Neuronal stem cell (in vitro differentiated cells): ENCODE data around the gene GAS2L1.
A peak's percentile ranks its signal among the peaks of the same experiment; 100 is the strongest.
"Not testable (repeated sequence)": the region's sequence is repeated elsewhere in the genome, so short reads cannot be mapped to it uniquely, and the experiment has no call there.

Experiments used
- DNase-seq: peaks from one replicate; pipeline ENCODE4 v3.0.0-alpha.2; 2013; ENCODE audit warnings: low spot score
- H2AFZ ChIP-seq: one replicate; pipeline ENCODE4 v1.6.1; 2013; ENCODE audit warnings: mild to moderate bottlenecking, low read length, inconsistent platforms
- H2AK5ac ChIP-seq: 2 replicates; pipeline ENCODE4 v1.6.1; 2013; ENCODE audit warnings: low read depth, mild to moderate bottlenecking, inconsistent platforms, low read length, moderate library complexity, mixed read lengths
- H2BK120ac ChIP-seq: 2 replicates; pipeline ENCODE4 v1.6.1; 2013; ENCODE audit warnings: low read depth, mild to moderate bottlenecking, inconsistent platforms, low read length, moderate library complexity, mixed read lengths
- H2BK12ac ChIP-seq: one replicate; pipeline ENCODE4 v1.6.1; 2013; ENCODE audit warnings: low read length, inconsistent platforms
- H2BK15ac ChIP-seq: 2 replicates; pipeline ENCODE4 v1.6.1; 2013; ENCODE audit warnings: mild to moderate bottlenecking, low read length, inconsistent platforms, mixed read lengths
- H2BK5ac ChIP-seq: one replicate; pipeline ENCODE4 v1.6.1; 2013; ENCODE audit warnings: inconsistent platforms, mild to moderate bottlenecking, low read length, moderate library complexity
- H3K14ac ChIP-seq: one replicate; pipeline ENCODE4 v1.6.1; 2013; ENCODE audit warnings: low read length, inconsistent platforms
- H3K18ac ChIP-seq: 2 replicates; pipeline ENCODE4 v1.6.1; 2013; ENCODE audit warnings: low read length, inconsistent platforms
- H3K23ac ChIP-seq: 2 replicates; pipeline ENCODE4 v1.6.1; 2013; ENCODE audit warnings: low read depth, mild to moderate bottlenecking, mixed read lengths, low read length, inconsistent platforms; ENCODE audit not compliant: poor library complexity
- H3K27ac ChIP-seq: replicated peaks from 3 replicates; pipeline ENCODE4 v1.5.1; 2013; ENCODE audit warnings: low read length, inconsistent platforms
- H3K27me3 ChIP-seq, 3 experiments: 2 replicates each; pipeline ENCODE4 v1.6.1; 2013; ENCODE audit warnings: low read length in 3 of 3, mild to moderate bottlenecking in 2 of 3, inconsistent platforms in 1 of 3, low read depth in 1 of 3, mixed read lengths in 1 of 3, moderate library complexity in 1 of 3; ENCODE audit not compliant: control insufficient read depth in 3 of 3, insufficient read depth in 3 of 3
- H3K36me3 ChIP-seq, 2 donors: replicated peaks in 1 of 2; 2 replicates each; pipeline ENCODE4 v1.6.1; 2013; ENCODE audit warnings: low read length in 2 of 2; ENCODE audit not compliant: control insufficient read depth in 2 of 2, insufficient read depth in 2 of 2
- H3K4ac ChIP-seq: 2 replicates; pipeline ENCODE4 v1.6.1; 2013; ENCODE audit warnings: inconsistent platforms, mild to moderate bottlenecking, low read length, moderate library complexity
- H3K4me1 ChIP-seq, 2 donors: 1 replicate in 1 of 2; 2 replicates in 1 of 2; pipeline ENCODE4 v1.6.1; 2013; ENCODE audit warnings: low read length in 2 of 2, low read depth in 1 of 2; ENCODE audit not compliant: control insufficient read depth in 2 of 2, insufficient read depth in 1 of 2
- H3K4me2 ChIP-seq: one replicate; pipeline ENCODE4 v1.6.1; 2013; ENCODE audit warnings: mild to moderate bottlenecking, low read length, inconsistent platforms; ENCODE audit not compliant: insufficient read depth, poor library complexity, severe bottlenecking
- H3K4me3 ChIP-seq, 2 donors: 2 replicates each; pipeline ENCODE4 v1.5.1; 2013; ENCODE audit warnings: low read length in 2 of 2, mild to moderate bottlenecking in 2 of 2, inconsistent platforms in 1 of 2, moderate library complexity in 1 of 2
- H3K79me1 ChIP-seq: one replicate; pipeline ENCODE4 v1.6.1; 2013; ENCODE audit warnings: low read depth, mild to moderate bottlenecking, inconsistent platforms, low read length, moderate library complexity
- H3K9ac ChIP-seq: one replicate; pipeline ENCODE4 v1.6.1; 2013; ENCODE audit warnings: mild to moderate bottlenecking, low read depth, low read length, inconsistent platforms; ENCODE audit not compliant: poor library complexity
- H3K9me3 ChIP-seq, 2 donors: replicated peaks in 1 of 2; 2 replicates each; pipeline versions ENCODE3 to v1.6.1; 2013; ENCODE audit warnings: low read length in 2 of 2, mild to moderate bottlenecking in 2 of 2, inconsistent platforms in 1 of 2, low read depth in 1 of 2, mixed read lengths in 1 of 2, moderate library complexity in 1 of 2; ENCODE audit not compliant: control insufficient read depth in 2 of 2, insufficient read depth in 1 of 2
- H4K8ac ChIP-seq: one replicate; pipeline ENCODE4 v1.6.1; 2013; ENCODE audit warnings: low read depth, mild to moderate bottlenecking, inconsistent platforms, low read length, moderate library complexity
- H4K91ac ChIP-seq: one replicate; pipeline ENCODE4 v1.6.1; 2013; ENCODE audit warnings: low read length, low read depth, mild to moderate bottlenecking, inconsistent platforms; ENCODE audit not compliant: poor library complexity
- WGBS, 2 donors: extraction: QIAGEN DNeasy Blood & Tissue Kit; methylation state at CpG; one replicate each; pipeline ENCODE4 v1.1.7; 2013; ENCODE audit warnings: missing lambda C conversion rate in 2 of 2, mixed read lengths in 1 of 2; ENCODE audit not compliant: insufficient read length in 2 of 2, insufficient replicate concordance in 1 of 2; ENCODE audit errors: extremely low coverage in 2 of 2; 5-methylcytosine and 5-hydroxymethylcytosine counted together

The GAS2L1 gene

GRCh38 chr22:29344889-29345288, 38.4 kb downstream of the GAS2L1 start:
- H3K23ac ChIP-seq, H3K18ac ChIP-seq, H2BK5ac ChIP-seq, H3K9ac ChIP-seq, H3K4ac ChIP-seq, H2BK120ac ChIP-seq, H2AK5ac ChIP-seq, H3K14ac ChIP-seq, DNase-seq, H3K27me3 ChIP-seq, H3K27ac ChIP-seq, H3K79me1 ChIP-seq, H4K8ac ChIP-seq, H4K91ac ChIP-seq, H3K9me3 ChIP-seq, H2AFZ ChIP-seq, H2BK15ac ChIP-seq, H3K4me2 ChIP-seq, H2BK12ac ChIP-seq, H3K4me3 ChIP-seq: not testable (repeated sequence)
- H3K4me1 ChIP-seq, result peaks cover 0 to 13% of the 10 kb centered on the region in 2 donors
- WGBS, 2 donors, result no CpG with 5 or more reads among the region's 5 CpGs
- H3K36me3 ChIP-seq, result peaks cover 43 to 93% of the 10 kb centered on the region in 2 donors

GRCh38 chr22:29345932-29346331, 39.5 kb downstream of the GAS2L1 start:
- Histone ChIP-seq H3K4ac (no peak overlapping the region), H3K27ac (no peak overlapping the region), H2BK120ac (no peak overlapping the region), H2BK5ac (no peak overlapping the region), H3K4me2 (no peak overlapping the region), H3K14ac (no peak overlapping the region), H3K4me1 (peaks cover 0 to 13% of the 10 kb centered on the region in 2 donors), H4K91ac (no peak overlapping the region), H2BK15ac (no peak overlapping the region), H2AFZ (no peak overlapping the region), H3K27me3 (no peaks in the 10 kb centered on the region), H3K4me3 (no peak overlapping the region), H3K79me1 (peaks cover 4% of the 10 kb centered on the region), H2BK12ac (no peak overlapping the region), H3K36me3 (peaks cover 40 to 93% of the 10 kb centered on the region in 2 donors), H3K23ac (no peak overlapping the region), H3K9ac (no peak overlapping the region), H3K18ac (no peak overlapping the region), H4K8ac (no peak overlapping the region), H2AK5ac (no peak overlapping the region), H3K9me3 (no peaks in the 10 kb centered on the region)
- DNase-seq, result no peak

DNA sequence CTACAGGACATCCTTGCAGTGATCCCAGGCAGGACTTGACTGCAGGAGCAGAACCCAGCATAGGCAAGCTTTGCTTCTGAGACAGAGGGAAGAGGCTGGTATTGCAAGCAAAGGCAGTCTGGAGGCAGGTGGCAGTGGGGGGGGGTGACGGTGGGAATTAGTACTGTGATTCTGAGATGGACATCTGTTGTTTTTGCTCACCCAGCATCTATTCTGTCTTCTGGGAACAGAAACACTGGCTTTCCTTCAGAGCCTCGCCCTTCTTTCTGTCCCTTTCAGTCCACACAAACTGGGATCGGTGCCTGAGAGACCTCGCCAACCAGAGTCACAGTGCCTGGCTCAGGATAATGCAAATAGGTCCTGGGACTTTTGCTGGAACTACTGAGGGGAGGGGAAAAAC, 40.2 kb downstream of the GAS2L1 start:
- Histone ChIP-seq H2BK5ac (peak overlapping the region; percentile 54), H3K9ac (no peak overlapping the region), H3K23ac (no peak overlapping the region), H2BK12ac (no peak overlapping the region), H3K27me3 (no peaks in the 10 kb centered on the region), H2AFZ (no peak overlapping the region), H2BK120ac (no peak overlapping the region), H3K4ac (no peak overlapping the region), H4K8ac (no peak overlapping the region), H3K36me3 (peaks cover 37 to 93% of the 10 kb centered on the region in 2 donors), H3K9me3 (no peaks in the 10 kb centered on the region), H3K18ac (no peak overlapping the region), H2BK15ac (no peak overlapping the region), H3K14ac (no peak overlapping the region), H2AK5ac (no peak overlapping the region), H3K4me2 (no peak overlapping the region), H3K79me1 (peaks cover 2% of the 10 kb centered on the region), H3K4me3 (no peak overlapping the region), H3K4me1 (peaks cover 0 to 13% of the 10 kb centered on the region in 2 donors), H4K91ac (no peak overlapping the region), H3K27ac (no peak overlapping the region)
- no CpG with 5 or more reads among the region's 4 CpGs for WGBS, 2 donors
- DNase-seq, result no peak

DNA sequence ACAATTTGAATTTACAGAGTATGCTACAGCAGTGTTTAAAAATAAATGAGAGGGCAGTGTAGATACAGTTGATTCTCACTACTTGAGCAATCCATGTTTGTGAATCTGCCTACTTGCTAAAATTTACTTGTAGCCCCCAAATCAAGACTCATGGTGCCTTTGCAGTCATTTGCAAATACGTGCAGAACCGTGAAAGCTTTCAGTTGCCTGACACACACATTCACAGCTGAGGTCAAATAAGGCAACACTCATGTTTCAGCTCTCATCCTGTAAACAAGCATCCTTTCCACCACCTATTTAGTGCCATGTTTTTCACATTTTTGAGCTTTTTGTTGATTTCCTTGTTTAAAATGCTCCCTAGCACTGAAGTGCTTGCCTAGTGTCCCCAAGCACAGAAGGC, 41.6 kb downstream of the GAS2L1 start:
- H2BK5ac ChIP-seq, result no peak overlapping the region
- no peak overlapping the region for H2BK15ac ChIP-seq
- peaks cover 0 to 13% of the 10 kb centered on the region in 2 donors for H3K4me1 ChIP-seq
- H3K23ac ChIP-seq, result no peak overlapping the region
- H3K14ac ChIP-seq, result no peak overlapping the region
- no peak overlapping the region for H3K18ac ChIP-seq
- H3K79me1 ChIP-seq, result no peaks in the 10 kb centered on the region
- DNase-seq, result no peak
- H3K4ac ChIP-seq, result no peak overlapping the region
- H3K4me3 ChIP-seq, result no peak overlapping the region
- no peak overlapping the region for H2AK5ac ChIP-seq
- no peaks in the 10 kb centered on the region for H3K9me3 ChIP-seq
- H4K8ac ChIP-seq, result no peak overlapping the region
- H3K27ac ChIP-seq, result no peak overlapping the region
- H2BK120ac ChIP-seq, result no peak overlapping the region
- WGBS, 2 donors, result no CpG with 5 or more reads among the region's 2 CpGs
- no peak overlapping the region for H2AFZ ChIP-seq
- H3K27me3 ChIP-seq, result no peaks in the 10 kb centered on the region
- H4K91ac ChIP-seq, result no peak overlapping the region
- no peak overlapping the region for H3K9ac ChIP-seq
- H3K4me2 ChIP-seq, result no peak overlapping the region
- no peak overlapping the region for H2BK12ac ChIP-seq
- peaks cover 36 to 93% of the 10 kb centered on the region in 2 donors for H3K36me3 ChIP-seq
